Panc1 (cell line): ENCODE data around the gene TAS2R60. TPM values are rescaled to one million over a fixed set of nuclear protein-coding genes. Genes with fewer than 3 reads are reported as not detected.

Source experiments
- ATAC-seq: fragments of 200-7000 bp; cut with Tn5 transposase; 2 replicates; pipeline ENCODE4 v1.9.1; 2020; ENCODE audit warnings: mild to moderate bottlenecking, moderate library complexity
- BruUV-seq: library from RNA; stranded (reverse); fragments of 400-500 nt; replicated peaks from 2 replicates; lab custom pipeline; 2021; lab: Mats Ljungman, UMichigan
- CTCF ChIA-PET: fragments of 300-600 bp; sonication (Branson Sonifier 250); formaldehyde crosslinking; loops from one replicate; lab custom pipeline; 2022; ENCODE audit warnings: antibody characterized with exemption; lab: Charles Lee
- POLR2A ChIA-PET: fragments of 300-600 bp; sonication (Branson Sonifier 250); formaldehyde crosslinking; loops from one replicate; lab custom pipeline; 2022; ENCODE audit warnings: antibody characterized with exemption; lab: Charles Lee
- DNase-seq: peaks from one replicate; pipeline ENCODE4 v3.0.0-alpha.2; 2010; ENCODE audit warnings: low read depth, low spot score
- H3K27ac ChIP-seq: 2 replicates; pipeline ENCODE4 v1.5.1; 2011; ENCODE audit warnings: mild to moderate bottlenecking, low read length, inconsistent platforms
- H3K27me3 ChIP-seq: fragments of 200-500 bp; sonication (Bioruptor generic); 2 replicates; pipeline ENCODE4 v1.6.0; 2014; ENCODE audit warnings: low read length, inconsistent platforms; ENCODE audit not compliant: control insufficient read depth, insufficient read depth
- H3K36me3 ChIP-seq: fragments of 200-500 bp; sonication (Bioruptor generic); 2 replicates; pipeline ENCODE4 v1.5.1; 2014; ENCODE audit warnings: inconsistent platforms, mild to moderate bottlenecking, low read length, moderate library complexity; ENCODE audit not compliant: control insufficient read depth, insufficient read depth
- H3K4me1 ChIP-seq: 2 replicates; pipeline ENCODE4 v1.5.1; 2011; ENCODE audit warnings: inconsistent platforms, mild to moderate bottlenecking, low read length, moderate library complexity; ENCODE audit not compliant: control insufficient read depth, insufficient read depth
- H3K4me3 ChIP-seq, 2 experiments: 2 replicates each; pipeline ENCODE4 v1.5.1; 2011 to 2012; ENCODE audit warnings: low read depth in 2 of 2, low read length in 2 of 2, mild to moderate bottlenecking in 2 of 2, inconsistent platforms in 1 of 2, moderate library complexity in 1 of 2
- H3K9me3 ChIP-seq: fragments of 200-500 bp; sonication (Bioruptor generic); 2 replicates; pipeline ENCODE4 v1.5.1; 2014; ENCODE audit warnings: low read depth, mild to moderate bottlenecking, inconsistent platforms, low read length, moderate library complexity; ENCODE audit not compliant: control insufficient read depth, insufficient read depth
- CTCF ChIP-seq: fragments of 450-650 bp; IDR thresholded peaks from 2 replicates; pipeline ENCODE4 v1.5.1; 2017; ENCODE audit warnings: mild to moderate bottlenecking
- POLR2AphosphoS5 ChIP-seq: IDR thresholded peaks from 2 replicates; pipeline ENCODE4 v1.6.1; 2012; ENCODE audit warnings: mild to moderate bottlenecking, low read depth, low read length, moderate library complexity
- REST ChIP-seq, 2 experiments: IDR thresholded peaks; 2 replicates each; pipeline ENCODE4 v1.6.1; 2011 to 2012; ENCODE audit warnings: low read depth in 2 of 2, control low read depth in 1 of 2, low read length in 1 of 2, mild to moderate bottlenecking in 1 of 2, moderate library complexity in 1 of 2; ENCODE audit not compliant: insufficient read depth in 1 of 2
- SIN3A ChIP-seq: IDR thresholded peaks from 2 replicates; pipeline ENCODE4 v1.6.1; 2012; ENCODE audit warnings: low read depth, mild to moderate bottlenecking, low read length, moderate library complexity, borderline replicate concordance; ENCODE audit not compliant: insufficient read depth
- TCF7L2 ChIP-seq: IDR thresholded peaks from 2 replicates; pipeline ENCODE4 v1.6.1; 2011; ENCODE audit warnings: mild to moderate bottlenecking, low read depth, low read length, inconsistent platforms
- in situ Hi-C: cut with HindIII; loops from 2 replicates; pipeline ENCODE4 v1.10.0; 2016; ENCODE audit warnings: low sequenced_read_pairs, low pct_unique_long_range_greater_than_20kb
- intact Hi-C: fragments of 100-400 bp; cut with micrococcal nuclease; formaldehyde crosslinking; loops from one replicate; pipeline ENCODE4 v1.10.0; 2022; ENCODE audit not compliant: unreplicated experiment
- total RNA-seq: library from RNA; stranded (reverse); gene quantifications from one replicate; pipeline ENCODE4 v1.2.1, GENCODE V29; 2021; ENCODE audit not compliant: unreplicated experiment

The TAS2R60 gene
- total RNA-seq, 1 experiment from 2014 or later = not detected

DNA sequence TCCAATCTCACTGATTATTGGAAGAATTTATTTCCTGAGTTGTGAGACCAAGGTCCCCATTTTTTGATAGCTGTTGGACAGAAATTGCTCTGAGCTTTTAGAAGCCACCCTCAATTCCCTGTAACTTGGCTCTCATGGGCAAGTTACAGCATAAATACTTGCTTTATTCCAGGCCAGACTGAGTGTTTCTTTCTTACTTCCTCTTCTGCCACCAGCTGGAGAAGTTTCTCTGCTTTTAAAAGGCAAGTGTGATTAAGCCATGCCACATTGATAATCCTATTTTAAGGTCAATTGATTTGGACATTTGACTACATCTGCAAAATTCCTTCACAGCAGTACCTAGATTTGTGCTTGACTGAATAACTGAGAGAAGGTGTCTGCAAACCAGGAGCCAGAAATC lies 20.3 kb downstream of the TAS2R60 start:
- CTCF ChIA-PET = no interaction called here
- Histone ChIP-seq H3K36me3 (no peaks in the 10 kb centered on the region), H3K9me3 (no peaks in the 10 kb centered on the region), H3K4me1 (no peaks in the 10 kb centered on the region), H3K4me3 (no peak overlapping the region), H3K27me3 (no peaks in the 10 kb centered on the region), H3K27ac (no peak overlapping the region)
- intact Hi-C loops (no loop called here), in situ Hi-C loops (no loop called here)
- no peak for TF ChIP-seq SIN3A
- TF ChIP-seq TCF7L2 = no peak
- no peak for TF ChIP-seq POLR2AphosphoS5
- no peak for TF ChIP-seq CTCF
- no peak for TF ChIP-seq REST (IDR thresholded peaks at IDR 0.05; ENCODE audit: insufficient read depth in 1 of 2, low read depth in 2 of 2, low read length in 1 of 2)
- DNase-seq = no peak
- POLR2A ChIA-PET = no interaction called here
- ATAC-seq = no peak
- no TSS peak for BruUV-seq

- intact Hi-C loops (no loop called here), in situ Hi-C loops (no loop called here)
- H3K9me3 ChIP-seq = no peaks in the 10 kb centered on the region
- no TSS peak for BruUV-seq
- no peak for DNase-seq
- H3K4me1 ChIP-seq = no peaks in the 10 kb centered on the region
- ATAC-seq = no peak
- TF ChIP-seq POLR2AphosphoS5 = no peak
- TF ChIP-seq REST (IDR thresholded peaks at IDR 0.05; ENCODE audit: insufficient read depth in 1 of 2, low read depth in 2 of 2, low read length in 1 of 2) = no peak
- TF ChIP-seq CTCF = no peak
- TF ChIP-seq SIN3A = no peak
- TF ChIP-seq TCF7L2 = no peak
- no peaks in the 10 kb centered on the region for H3K36me3 ChIP-seq
- ChIA-PET CTCF (no interaction called here), POLR2A (no interaction called here)
- H3K27me3 ChIP-seq = no peaks in the 10 kb centered on the region
- H3K27ac ChIP-seq = no peak overlapping the region
- H3K4me3 ChIP-seq = no peak overlapping the region
Observed at GRCh38 chr7:143463957-143464356, 20.7 kb downstream of the TAS2R60 start.
